Measurements from ENCODE around the gene SHANK2. TPM values are rescaled to one million over a fixed set of nuclear protein-coding genes. Genes with fewer than 3 reads are reported as not detected.

The SHANK2 gene
- total and polyA plus RNA-seq, 11 donors, result under 0.01 to 1.5 (median 0.31) TPM; not detected in 5

DNA sequence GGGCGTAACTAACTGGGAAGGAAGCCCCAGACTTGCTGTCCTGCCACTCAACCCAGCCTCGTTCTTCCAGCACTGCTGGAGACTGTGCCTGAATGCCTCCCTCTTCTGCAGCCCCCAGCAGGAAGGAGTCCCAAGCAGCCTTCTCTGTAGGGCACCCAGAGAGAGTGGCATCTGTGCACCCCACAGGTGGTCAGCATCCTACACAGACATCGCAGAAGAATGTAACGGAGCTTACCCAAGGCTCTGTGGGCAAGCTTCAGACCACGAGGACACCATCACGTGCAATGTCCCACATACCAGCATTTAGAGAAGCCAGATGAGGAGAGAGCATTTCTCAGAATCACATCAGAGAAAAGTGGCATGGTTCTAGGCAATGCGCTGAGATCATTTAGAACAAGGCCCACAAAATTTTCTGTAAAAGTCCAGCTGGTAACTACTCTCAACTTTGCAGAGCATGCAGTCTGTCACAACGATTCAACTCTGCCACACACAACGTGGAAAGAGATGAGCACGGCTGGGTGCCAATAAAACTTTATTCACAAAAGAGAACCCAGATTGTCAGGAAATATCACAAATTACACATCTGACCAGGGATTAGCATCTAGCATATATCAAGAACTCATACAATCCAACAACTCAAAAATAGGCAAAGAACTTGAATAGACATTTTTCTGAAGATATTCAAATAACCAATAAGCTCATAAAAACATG is 33.4 kb downstream of the SHANK2 start:
- H3K4me3 ChIP-seq, result no peak overlapping the region
- H3K36me3 ChIP-seq, result no peaks in the 10 kb centered on the region
- peaks cover 0 to 36% (median 0%) of the 10 kb centered on the region in 9 donors for H3K27me3 ChIP-seq
- no peaks in the 10 kb centered on the region for H3K4me1 ChIP-seq
- DNase-seq, result no peak
- TF ChIP-seq POLR2A (IDR thresholded peaks at IDR 0.05), result no peak
- H3K9me3 ChIP-seq, result no peaks in the 10 kb centered on the region
- ATAC-seq, result no peak
- WGBS, 4 donors, result 79 to 88% (median 82%) methylated on average over 10 of the region's 10 CpGs
- intact Hi-C loops (cut with DNase I), result no loop called here
- H3K27ac ChIP-seq, result no peak overlapping the region

DNA sequence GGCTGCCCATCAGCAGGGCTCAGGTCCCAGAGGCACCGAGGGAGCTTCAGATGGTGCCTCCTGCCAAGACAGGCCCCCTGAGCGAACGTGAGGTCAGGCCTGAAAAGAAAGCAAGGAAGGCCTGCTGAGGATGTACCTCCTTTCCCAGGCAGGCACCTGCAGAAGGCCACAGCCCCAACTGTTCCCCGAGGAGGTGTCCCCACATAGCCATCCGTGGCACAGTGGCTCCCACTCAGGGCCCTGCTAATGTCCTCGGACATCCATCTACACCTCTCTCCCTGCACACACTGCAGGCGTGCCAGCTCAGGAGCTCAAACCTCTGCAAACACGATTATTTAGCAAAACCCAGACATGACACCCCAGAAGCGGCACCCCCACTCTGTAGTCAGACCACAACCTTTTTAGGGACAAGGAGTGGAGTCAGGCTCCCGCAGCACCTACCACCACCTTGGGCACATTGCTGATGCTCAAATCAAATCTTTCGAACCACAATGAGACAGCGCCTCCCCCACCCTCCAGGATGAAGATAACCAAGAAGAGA is 36.9 kb downstream of the SHANK2 start:
- Histone ChIP-seq H3K4me3 (no peak overlapping the region), H3K27ac (no peak overlapping the region), H3K4me1 (peaks cover 0 to 7% (median 0%) of the 10 kb centered on the region in 12 donors), H3K9me3 (no peaks in the 10 kb centered on the region), H3K27me3 (peaks cover 0 to 46% (median 4%) of the 10 kb centered on the region in 9 donors), H3K36me3 (no peaks in the 10 kb centered on the region)
- WGBS, 4 donors, result 80 to 92% (median 86%) methylated on average over 10 to 12 of the region's 12 CpGs
- TF ChIP-seq, protein P1, sequence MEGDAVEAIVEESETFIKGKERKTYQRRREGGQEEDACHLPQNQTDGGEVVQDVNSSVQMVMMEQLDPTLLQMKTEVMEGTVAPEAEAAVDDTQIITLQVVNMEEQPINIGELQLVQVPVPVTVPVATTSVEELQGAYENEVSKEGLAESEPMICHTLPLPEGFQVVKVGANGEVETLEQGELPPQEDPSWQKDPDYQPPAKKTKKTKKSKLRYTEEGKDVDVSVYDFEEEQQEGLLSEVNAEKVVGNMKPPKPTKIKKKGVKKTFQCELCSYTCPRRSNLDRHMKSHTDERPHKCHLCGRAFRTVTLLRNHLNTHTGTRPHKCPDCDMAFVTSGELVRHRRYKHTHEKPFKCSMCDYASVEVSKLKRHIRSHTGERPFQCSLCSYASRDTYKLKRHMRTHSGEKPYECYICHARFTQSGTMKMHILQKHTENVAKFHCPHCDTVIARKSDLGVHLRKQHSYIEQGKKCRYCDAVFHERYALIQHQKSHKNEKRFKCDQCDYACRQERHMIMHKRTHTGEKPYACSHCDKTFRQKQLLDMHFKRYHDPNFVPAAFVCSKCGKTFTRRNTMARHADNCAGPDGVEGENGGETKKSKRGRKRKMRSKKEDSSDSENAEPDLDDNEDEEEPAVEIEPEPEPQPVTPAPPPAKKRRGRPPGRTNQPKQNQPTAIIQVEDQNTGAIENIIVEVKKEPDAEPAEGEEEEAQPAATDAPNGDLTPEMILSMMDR (IDR thresholded peaks at IDR 0.05), result no peak
- TF ChIP-seq POLR2A (IDR thresholded peaks at IDR 0.05), result no peak
- ATAC-seq (no peak), DNase-seq (no peak)
- intact Hi-C loops (cut with DNase I), result no loop called here

DNA sequence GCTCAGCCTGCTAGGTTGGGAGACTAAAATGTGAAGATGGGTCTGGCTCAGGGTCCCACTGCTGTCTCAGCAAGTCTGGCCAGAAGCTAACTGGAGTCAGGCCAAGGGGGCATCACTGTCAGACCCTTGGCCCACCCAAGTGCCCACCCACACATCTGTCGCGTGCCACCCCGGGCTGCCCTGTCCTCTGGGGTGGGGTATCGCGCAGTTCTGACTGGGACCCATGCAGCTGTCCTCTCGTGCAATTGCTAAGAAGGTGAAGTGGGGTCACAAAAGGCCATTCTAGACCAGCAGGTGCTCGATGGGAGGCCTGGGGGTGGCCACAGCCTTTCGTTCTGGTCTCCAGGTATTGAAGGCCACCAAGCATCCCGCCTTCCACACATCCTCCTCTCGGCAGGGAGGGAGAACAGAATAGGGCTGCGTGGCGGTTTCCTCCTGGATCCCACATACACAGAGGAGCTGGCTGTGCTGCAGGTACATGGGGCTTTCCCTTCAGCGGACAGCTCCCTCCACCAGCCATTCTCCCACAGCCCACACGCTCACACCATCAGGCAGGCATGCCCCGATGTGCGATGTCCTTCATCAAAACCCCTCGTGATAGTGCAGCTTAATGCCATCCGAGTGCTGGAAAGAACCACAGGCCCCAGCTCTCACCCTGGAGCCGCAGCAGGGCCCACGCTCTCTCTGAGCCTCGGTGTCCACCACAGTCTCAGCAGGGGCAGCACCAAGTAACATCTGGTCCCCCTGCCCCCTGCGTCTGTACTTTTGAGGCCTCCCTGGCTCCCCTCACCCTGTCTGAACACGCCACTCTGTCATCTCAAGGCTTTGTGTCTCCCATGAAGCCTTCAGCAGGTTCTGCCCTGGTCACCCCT is 37.6 kb downstream of the SHANK2 start:
- intact Hi-C loops (cut with DNase I), result no loop called here
- Histone ChIP-seq H3K4me3 (no peak overlapping the region), H3K27me3 (peaks cover 0 to 48% (median 4%) of the 10 kb centered on the region in 9 donors), H3K9me3 (no peaks in the 10 kb centered on the region), H3K4me1 (peaks cover 0 to 7% (median 0%) of the 10 kb centered on the region in 12 donors), H3K27ac (no peak overlapping the region), H3K36me3 (no peaks in the 10 kb centered on the region)
- WGBS, 4 donors, result 85 to 89% (median 87%) methylated on average over 19 to 23 of the region's 23 CpGs
- DNase-seq (no peak), ATAC-seq (no peak)
- TF ChIP-seq, protein P1 (IDR thresholded peaks at IDR 0.05), result no peak
- no peak for TF ChIP-seq POLR2A (IDR thresholded peaks at IDR 0.05)

DNA sequence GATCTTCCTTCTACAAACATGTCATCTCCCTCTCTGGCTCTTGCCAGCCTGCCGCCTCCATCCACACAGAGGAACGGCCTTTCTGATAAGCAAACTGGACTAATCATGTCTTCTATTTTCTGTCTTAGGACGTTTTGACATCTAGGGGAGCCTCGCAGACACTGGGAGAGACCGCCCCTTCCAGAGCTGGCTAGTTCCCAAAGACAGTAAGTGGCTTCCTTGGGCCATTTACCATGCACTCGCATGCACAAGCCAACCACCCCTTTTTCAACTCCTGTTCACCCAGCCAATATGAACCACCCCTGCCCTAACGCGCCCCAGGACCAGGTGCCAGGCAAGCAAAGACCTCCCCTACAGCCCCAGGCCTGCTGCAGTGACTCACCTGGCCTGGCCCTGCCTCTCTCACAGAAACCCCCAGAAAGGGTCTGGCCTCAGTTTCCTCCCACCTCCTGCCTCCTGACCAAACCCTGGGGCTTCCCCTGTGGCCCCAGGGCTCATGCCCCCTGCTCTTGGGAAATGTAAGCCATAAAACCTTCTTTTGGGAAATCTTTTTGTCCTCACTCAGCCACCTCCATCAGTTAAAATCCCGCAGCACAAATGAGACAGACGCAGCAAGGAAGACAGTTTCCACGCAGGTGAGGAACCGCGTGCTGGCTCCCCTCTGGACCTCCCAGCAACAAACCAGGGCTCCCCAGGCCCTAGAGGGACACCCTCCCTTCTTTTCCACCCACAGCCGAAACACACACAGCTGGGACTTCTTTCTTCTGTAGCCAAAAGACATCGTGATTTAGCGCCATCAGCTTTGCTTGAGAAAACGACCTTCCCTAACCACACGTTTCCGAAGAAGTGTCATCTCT is 38.5 kb downstream of the SHANK2 start:
- peaks cover 0 to 52% (median 5%) of the 10 kb centered on the region in 9 donors for H3K27me3 ChIP-seq
- intact Hi-C loops (cut with DNase I), result no loop called here
- 65 to 70% (median 70%) methylated on average over 19 of the region's 19 CpGs for WGBS, 4 donors

More for the DNA sequence above, 38.5 kb downstream of the SHANK2 start:
- DNase-seq (no peak), ATAC-seq (no peak)
- H3K27ac ChIP-seq, result no peak overlapping the region
- H3K36me3 ChIP-seq, result no peaks in the 10 kb centered on the region
- H3K4me1 ChIP-seq, result peaks cover 0 to 7% (median 0%) of the 10 kb centered on the region in 12 donors
- TF ChIP-seq, protein P1 (IDR thresholded peaks at IDR 0.05), result no peak
- TF ChIP-seq POLR2A (IDR thresholded peaks at IDR 0.05), result no peak
- H3K4me3 ChIP-seq, result no peak overlapping the region
- no peaks in the 10 kb centered on the region for H3K9me3 ChIP-seq
